ENCODE data around the gene RDH11. TPM values are rescaled to one million over a fixed set of nuclear protein-coding genes. Genes with fewer than 3 reads are reported as not detected.

Gene RDH11
- total and polyA plus RNA-seq, 10 of the 15 experiments (the other 5 are each of a cell fraction or from before 2014, with no cell fraction given), result 49.7 to 161 (median 77.2) TPM

DNA sequence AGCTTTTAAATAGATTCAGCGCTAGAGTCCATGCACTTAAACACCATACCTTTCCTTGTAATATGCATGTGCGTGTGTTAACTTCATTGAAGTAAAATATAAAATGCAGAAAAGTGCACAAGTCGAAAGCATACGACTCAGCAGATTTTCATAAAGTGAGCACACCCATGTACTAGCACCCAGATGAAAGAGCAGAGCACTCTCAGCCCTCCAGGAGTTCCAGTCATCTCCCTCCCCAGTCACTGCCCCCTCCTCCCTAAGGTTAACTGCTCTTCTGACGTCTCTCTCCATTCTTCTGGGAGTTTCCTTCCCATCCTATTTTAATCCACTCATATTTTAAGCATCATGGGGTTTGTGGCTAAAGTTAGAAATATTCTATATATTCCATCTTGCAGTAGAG lies 26.3 kb upstream of the RDH11 start:
- H3K27me3 ChIP-seq (replicated peaks in 1 of 2; ENCODE audit: control insufficient read depth in 2 of 2, insufficient read depth in 2 of 2, low read length in 1 of 2), result no peaks in the 10 kb centered on the region
- no TSS peak for BruUV-seq (replicated peaks)
- TF ChIP-seq SMAD1 (IDR thresholded peaks at IDR 0.05; ENCODE audit: low read depth, partially characterized antibody), result no peak
- TF ChIP-seq, protein P1, sequence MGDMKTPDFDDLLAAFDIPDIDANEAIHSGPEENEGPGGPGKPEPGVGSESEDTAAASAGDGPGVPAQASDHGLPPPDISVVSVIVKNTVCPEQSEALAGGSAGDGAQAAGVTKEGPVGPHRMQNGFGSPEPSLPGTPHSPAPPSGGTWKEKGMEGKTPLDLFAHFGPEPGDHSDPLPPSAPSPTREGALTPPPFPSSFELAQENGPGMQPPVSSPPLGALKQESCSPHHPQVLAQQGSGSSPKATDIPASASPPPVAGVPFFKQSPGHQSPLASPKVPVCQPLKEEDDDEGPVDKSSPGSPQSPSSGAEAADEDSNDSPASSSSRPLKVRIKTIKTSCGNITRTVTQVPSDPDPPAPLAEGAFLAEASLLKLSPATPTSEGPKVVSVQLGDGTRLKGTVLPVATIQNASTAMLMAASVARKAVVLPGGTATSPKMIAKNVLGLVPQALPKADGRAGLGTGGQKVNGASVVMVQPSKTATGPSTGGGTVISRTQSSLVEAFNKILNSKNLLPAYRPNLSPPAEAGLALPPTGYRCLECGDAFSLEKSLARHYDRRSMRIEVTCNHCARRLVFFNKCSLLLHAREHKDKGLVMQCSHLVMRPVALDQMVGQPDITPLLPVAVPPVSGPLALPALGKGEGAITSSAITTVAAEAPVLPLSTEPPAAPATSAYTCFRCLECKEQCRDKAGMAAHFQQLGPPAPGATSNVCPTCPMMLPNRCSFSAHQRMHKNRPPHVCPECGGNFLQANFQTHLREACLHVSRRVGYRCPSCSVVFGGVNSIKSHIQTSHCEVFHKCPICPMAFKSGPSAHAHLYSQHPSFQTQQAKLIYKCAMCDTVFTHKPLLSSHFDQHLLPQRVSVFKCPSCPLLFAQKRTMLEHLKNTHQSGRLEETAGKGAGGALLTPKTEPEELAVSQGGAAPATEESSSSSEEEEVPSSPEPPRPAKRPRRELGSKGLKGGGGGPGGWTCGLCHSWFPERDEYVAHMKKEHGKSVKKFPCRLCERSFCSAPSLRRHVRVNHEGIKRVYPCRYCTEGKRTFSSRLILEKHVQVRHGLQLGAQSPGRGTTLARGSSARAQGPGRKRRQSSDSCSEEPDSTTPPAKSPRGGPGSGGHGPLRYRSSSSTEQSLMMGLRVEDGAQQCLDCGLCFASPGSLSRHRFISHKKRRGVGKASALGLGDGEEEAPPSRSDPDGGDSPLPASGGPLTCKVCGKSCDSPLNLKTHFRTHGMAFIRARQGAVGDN (IDR thresholded peaks at IDR 0.05), result no peak
- no peak for TF ChIP-seq EP300 (IDR thresholded peaks at IDR 0.05; ENCODE audit: borderline replicate concordance in 1 of 2, control insufficient read depth in 1 of 2, low read depth in 2 of 2, low read length in 2 of 2)
- no peak for TF ChIP-seq NR2F1 (conservative IDR thresholded peaks at IDR 0.05)
- no peak for TF ChIP-seq RAD21 (IDR thresholded peaks at IDR 0.05; ENCODE audit: insufficient read depth, low read depth, low read length)
- TF ChIP-seq IKZF2 (IDR thresholded peaks at IDR 0.05), result no peak
- TF ChIP-seq JUNB (IDR thresholded peaks at IDR 0.05), result no peak
- H3K36me3 ChIP-seq (ENCODE audit: control insufficient read depth in 2 of 2, insufficient read depth in 2 of 2, low read length in 1 of 2), result no peaks in the 10 kb centered on the region
- in situ Hi-C loops (cut with MboI), result no loop called here
- intact Hi-C loops (cut with micrococcal nuclease; ENCODE audit: unreplicated experiment), result no loop called here
- no peak overlapping the region for H3K27ac ChIP-seq (ENCODE audit: control insufficient read depth, insufficient read depth)
- no peaks in the 10 kb centered on the region; the same call in 2 of the 3 replicates for H3K9me3 ChIP-seq (replicated peaks; ENCODE audit: control insufficient read depth, insufficient read depth, low read length)
- H3K4me2 ChIP-seq (ENCODE audit: control insufficient read depth, insufficient read depth), result no peak overlapping the region
- 44% methylated on average over 5 of the region's 5 CpGs for WGBS (ENCODE audit: insufficient coverage, insufficient replicate concordance, low lambda C conversion rate, missing lambda C conversion rate)
- FAIRE-seq, result no peak
- no peak for DNase-seq (ENCODE audit: low read depth, low spot score)
- RAD21 ChIA-PET (ENCODE audit: unreplicated experiment), result interaction anchor here (1.3 kb wide), 1 partner anchor 17 kb away, joined by 3 read pairs; no protein-coding TSS in a partner anchor
- ATAC-seq, result no peak
- POLR2A ChIA-PET, result interaction anchor here (0.5 kb wide), 1 partner anchor 21 kb away, joined by 6 read pairs; no protein-coding TSS in a partner anchor
- no peak overlapping the region for H3K9ac ChIP-seq (ENCODE audit: control insufficient read depth, insufficient read depth, low read length)
- H3K4me1 ChIP-seq (ENCODE audit: control insufficient read depth, insufficient read depth, low read length), result no peaks in the 10 kb centered on the region; the same call in 1 of the 2 replicates
- H3K79me2 ChIP-seq (ENCODE audit: control insufficient read depth, insufficient read depth, low read length), result no peaks in the 10 kb centered on the region
- CTCF ChIA-PET, result interaction anchor here (0.9 to 1.3 kb wide), 2 partner anchors 18 to 195 kb away, joined by 4 read pairs; no protein-coding TSS in a partner anchor
- H4K20me1 ChIP-seq (ENCODE audit: control insufficient read depth, insufficient read depth), result no peaks in the 10 kb centered on the region
- no peak overlapping the region for H2AFZ ChIP-seq (ENCODE audit: control insufficient read depth, low read depth, low read length)
- SMC1A ChIA-PET (ENCODE audit: uncharacterized antibody, unreplicated experiment), result interaction anchor here (1.2 kb wide), 1 partner anchor 18 kb away, joined by 3 read pairs; no protein-coding TSS in a partner anchor
- H3K4me3 ChIP-seq, result no peak overlapping the region
